WTC11 (cell line): ENCODE data around the gene RYR2.

Experiments used
- CTCF ChIP-seq: fragments of 200-600 bp; IDR thresholded peaks from 2 replicates; pipeline ENCODE4 v1.8.0; 2022; ENCODE audit warnings: antibody characterized with exemption
- ESRRA ChIP-seq: sonication (generic); formaldehyde crosslinking; IDR thresholded peaks from 2 replicates; pipeline ENCODE4 v1.8.1; 2022; ENCODE audit warnings: mild to moderate bottlenecking, missing genetic modification reagents, borderline replicate concordance
- NR3C1 ChIP-seq: sonication (generic); formaldehyde crosslinking; conservative IDR thresholded peaks from 2 replicates; pipeline ENCODE4 v1.8.1; 2023; ENCODE audit warnings: low read depth, mild to moderate bottlenecking, missing genetic modification reagents
- PREB ChIP-seq: sonication (generic); formaldehyde crosslinking; IDR thresholded peaks from 2 replicates; pipeline ENCODE4 v1.8.1; 2022; ENCODE audit warnings: mild to moderate bottlenecking, missing genetic modification reagents, moderate library complexity, borderline replicate concordance
- SP1 ChIP-seq: sonication (generic); formaldehyde crosslinking; conservative IDR thresholded peaks from 2 replicates; pipeline ENCODE4 v1.8.1; 2022; ENCODE audit warnings: missing genetic modification reagents
- TCF7 ChIP-seq: sonication (generic); formaldehyde crosslinking; IDR thresholded peaks from 2 replicates; pipeline ENCODE4 v1.8.0; 2022; ENCODE audit warnings: mild to moderate bottlenecking, low read depth, missing genetic modification reagents, moderate library complexity
- USF2 ChIP-seq: sonication (generic); formaldehyde crosslinking; IDR thresholded peaks from 2 replicates; pipeline ENCODE4 v1.8.1; 2023; ENCODE audit warnings: mild to moderate bottlenecking, missing genetic modification reagents, moderate library complexity
- ZBTB43 ChIP-seq: sonication (generic); formaldehyde crosslinking; IDR thresholded peaks from 2 replicates; pipeline ENCODE4 v1.8.1; 2023; ENCODE audit warnings: mild to moderate bottlenecking, missing genetic modification reagents
- ZNF281 ChIP-seq: sonication (generic); formaldehyde crosslinking; IDR thresholded peaks from 2 replicates; pipeline ENCODE4 v1.8.0; 2023; ENCODE audit warnings: mild to moderate bottlenecking, missing genetic modification reagents
- ZNF425 ChIP-seq: fragments of 250-450 bp; sonication (Bioruptor Pico); conservative IDR thresholded peaks from 2 replicates; pipeline ENCODE4 v1.9.0; 2021; ENCODE audit warnings: mild to moderate bottlenecking
- ZNF532 ChIP-seq: fragments of 250-450 bp; sonication (Bioruptor Pico); IDR thresholded peaks from 2 replicates; pipeline ENCODE4 v1.9.0; 2021; ENCODE audit warnings: mild to moderate bottlenecking, borderline replicate concordance

GRCh38 chr1:237232501-237232900, 190.5 kb downstream of the RYR2 start:
- TF ChIP-seq ZNF532 (CRISPR knock-in tag) (no peak), TCF7 (CRISPR knock-in tag) (no peak), NR3C1 (no peak), CTCF (no peak), ESRRA (CRISPR knock-in tag) (no peak), ZBTB43 (no peak), ZNF425 (CRISPR knock-in tag) (no peak), SP1 (CRISPR knock-in tag) (no peak), PREB (CRISPR knock-in tag) (no peak), ZNF281 (CRISPR knock-in tag) (no peak), USF2 (CRISPR knock-in tag) (no peak)
